Astrocyte of the cerebellum (primary cell): ENCODE measurements around the gene C16orf74.

Experiments used
- DNase-seq: peaks from one replicate; pipeline ENCODE4 v3.0.0-alpha.2; 2011; ENCODE audit warnings: low read depth
- H3K4me3 ChIP-seq: 2 replicates; pipeline ENCODE4 v1.5.1; 2011; ENCODE audit warnings: mild to moderate bottlenecking, low read depth, low read length, moderate library complexity
- in situ Hi-C: cut with HindIII; loops from 2 replicates; pipeline ENCODE4 v1.10.0; 2017; ENCODE audit warnings: low sequenced_read_pairs
- TF ChIP-seq, protein P1 (sequence below): IDR thresholded peaks from 2 replicates; pipeline ENCODE4 v1.5.1; 2012; ENCODE audit warnings: low read length, low read depth, moderate library complexity, mild to moderate bottlenecking; ENCODE audit errors: missing control alignments

C16orf74 gene

DNA sequence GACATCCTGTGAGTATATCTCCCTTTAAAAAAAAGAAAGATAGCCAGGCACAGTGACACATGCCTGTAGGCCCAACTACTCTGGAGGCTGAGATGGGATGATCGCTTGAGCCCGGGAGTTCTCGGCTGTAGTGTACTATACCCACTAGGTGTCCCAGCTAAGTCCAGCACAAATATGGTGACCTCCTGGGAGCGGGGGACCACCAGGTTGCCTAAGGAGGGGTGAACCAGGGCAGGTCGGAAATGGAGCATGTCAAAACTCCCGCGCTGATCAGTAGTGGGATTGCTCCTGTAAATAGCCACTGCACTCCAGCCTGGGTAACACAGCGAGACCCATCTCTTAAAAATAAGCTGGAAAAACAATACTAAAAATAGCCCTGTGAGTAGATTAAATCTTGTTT lies 91.6 kb downstream of the C16orf74 start:
- DNase-seq: no peak
- no peak overlapping the region for H3K4me3 ChIP-seq
- in situ Hi-C loops: no loop called here
- TF ChIP-seq, protein P1, sequence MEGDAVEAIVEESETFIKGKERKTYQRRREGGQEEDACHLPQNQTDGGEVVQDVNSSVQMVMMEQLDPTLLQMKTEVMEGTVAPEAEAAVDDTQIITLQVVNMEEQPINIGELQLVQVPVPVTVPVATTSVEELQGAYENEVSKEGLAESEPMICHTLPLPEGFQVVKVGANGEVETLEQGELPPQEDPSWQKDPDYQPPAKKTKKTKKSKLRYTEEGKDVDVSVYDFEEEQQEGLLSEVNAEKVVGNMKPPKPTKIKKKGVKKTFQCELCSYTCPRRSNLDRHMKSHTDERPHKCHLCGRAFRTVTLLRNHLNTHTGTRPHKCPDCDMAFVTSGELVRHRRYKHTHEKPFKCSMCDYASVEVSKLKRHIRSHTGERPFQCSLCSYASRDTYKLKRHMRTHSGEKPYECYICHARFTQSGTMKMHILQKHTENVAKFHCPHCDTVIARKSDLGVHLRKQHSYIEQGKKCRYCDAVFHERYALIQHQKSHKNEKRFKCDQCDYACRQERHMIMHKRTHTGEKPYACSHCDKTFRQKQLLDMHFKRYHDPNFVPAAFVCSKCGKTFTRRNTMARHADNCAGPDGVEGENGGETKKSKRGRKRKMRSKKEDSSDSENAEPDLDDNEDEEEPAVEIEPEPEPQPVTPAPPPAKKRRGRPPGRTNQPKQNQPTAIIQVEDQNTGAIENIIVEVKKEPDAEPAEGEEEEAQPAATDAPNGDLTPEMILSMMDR: no peak

DNA sequence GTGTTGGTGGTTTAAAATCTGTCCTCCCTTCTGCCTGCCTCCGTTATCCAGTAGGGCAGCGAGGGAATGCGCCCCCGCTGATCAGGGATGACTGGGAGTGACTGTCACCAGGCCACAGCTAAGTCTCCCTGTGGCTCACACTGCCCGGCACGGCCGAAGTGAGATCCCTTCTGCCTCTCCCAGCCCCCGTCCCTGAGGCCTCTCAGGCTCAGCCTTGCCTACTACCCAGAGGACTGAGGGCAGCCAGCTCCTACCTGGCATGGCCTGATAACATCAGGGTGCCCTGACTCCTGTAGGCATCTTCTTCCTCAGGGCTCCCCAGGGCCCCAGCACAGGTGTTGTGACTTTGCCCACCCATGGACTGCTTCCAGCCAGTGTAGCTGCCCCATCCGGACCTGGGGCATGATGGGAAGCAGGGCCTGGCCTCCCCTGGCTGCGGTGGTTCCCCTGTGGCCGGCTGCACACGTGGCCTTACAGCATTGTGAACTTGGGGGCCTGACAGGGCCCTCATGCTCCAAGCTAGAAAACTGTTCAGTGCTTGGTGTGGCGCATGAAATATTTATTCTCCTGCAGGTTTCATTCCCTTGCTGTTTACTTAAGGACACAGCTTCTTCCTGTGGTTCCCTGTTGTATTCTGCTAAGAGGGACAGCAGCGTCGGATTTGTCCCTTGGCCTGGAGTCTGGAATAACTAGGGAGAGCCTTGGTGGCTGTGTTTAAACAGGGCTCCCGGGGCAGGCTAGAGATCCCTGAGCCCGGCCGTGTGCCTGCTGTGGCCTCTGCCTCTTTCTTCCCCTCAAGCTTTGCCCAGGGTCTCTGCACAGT lies 92.2 kb downstream of the C16orf74 start:
- no peak overlapping the region for H3K4me3 ChIP-seq
- TF ChIP-seq, protein P1: no peak
- in situ Hi-C loops: no loop called here
- no peak for DNase-seq

DNA sequence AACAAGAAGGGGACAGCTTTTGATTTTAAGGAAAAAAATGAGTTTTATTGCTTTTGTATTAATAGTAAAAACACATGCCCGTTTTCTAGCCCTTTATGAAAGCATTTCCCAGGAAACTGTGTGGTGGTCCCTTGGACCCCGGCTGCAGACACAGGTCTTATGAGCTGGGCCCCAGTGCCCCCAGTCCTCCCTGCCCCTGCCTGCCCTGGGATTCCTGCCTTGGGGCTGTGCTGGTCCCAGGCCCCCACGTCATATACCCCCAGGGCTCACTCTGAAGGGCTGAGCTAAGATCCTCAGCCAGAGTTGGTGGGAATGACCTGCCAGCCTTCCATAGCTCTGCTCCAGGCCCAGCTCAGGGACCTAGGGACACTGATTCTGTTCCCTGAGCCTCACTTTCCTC lies 92.9 kb downstream of the C16orf74 start:
- TF ChIP-seq, protein P1: no peak
- no peak overlapping the region for H3K4me3 ChIP-seq
- no peak for DNase-seq
- in situ Hi-C loops: no loop called here
